HG03159 (cell line): Measurements from ENCODE around the gene CARD10.
"Not testable (repeated sequence)": the region's sequence is repeated elsewhere in the genome, so short reads cannot be mapped to it uniquely, and the experiment has no call there.

Experiments
- ATAC-seq: cut with Tn5 transposase; IDR thresholded peaks from one replicate; pipeline ENCODE4 v1.9.1; 2021; ENCODE audit warnings: mild to moderate bottlenecking, moderate library complexity; ENCODE audit not compliant: unreplicated experiment

CARD10 gene

GRCh38 chr22:37555029-37555428 lies 35.8 kb upstream of the CARD10 start:
- no peak for ATAC-seq

DNA sequence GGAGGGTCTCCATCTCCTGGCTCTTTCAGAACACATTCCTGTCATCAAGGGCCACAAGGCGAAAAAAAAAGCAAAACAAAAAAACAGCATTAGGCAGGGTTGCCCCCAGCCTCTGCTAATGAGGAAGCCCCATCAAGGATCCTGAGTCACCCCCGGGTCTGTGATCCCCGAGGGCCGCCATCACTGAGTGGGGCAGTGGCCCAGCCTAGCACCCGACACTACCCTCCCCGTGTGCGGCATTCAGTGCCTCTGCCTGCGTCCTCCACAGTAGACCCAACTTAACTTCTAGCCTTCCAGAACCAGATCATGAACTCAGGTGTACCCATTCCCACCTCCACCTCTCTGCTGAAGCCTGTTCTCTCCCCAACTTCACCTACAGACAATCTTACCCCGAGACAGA lies 34.5 kb upstream of the CARD10 start:
- ATAC-seq = no peak

DNA sequence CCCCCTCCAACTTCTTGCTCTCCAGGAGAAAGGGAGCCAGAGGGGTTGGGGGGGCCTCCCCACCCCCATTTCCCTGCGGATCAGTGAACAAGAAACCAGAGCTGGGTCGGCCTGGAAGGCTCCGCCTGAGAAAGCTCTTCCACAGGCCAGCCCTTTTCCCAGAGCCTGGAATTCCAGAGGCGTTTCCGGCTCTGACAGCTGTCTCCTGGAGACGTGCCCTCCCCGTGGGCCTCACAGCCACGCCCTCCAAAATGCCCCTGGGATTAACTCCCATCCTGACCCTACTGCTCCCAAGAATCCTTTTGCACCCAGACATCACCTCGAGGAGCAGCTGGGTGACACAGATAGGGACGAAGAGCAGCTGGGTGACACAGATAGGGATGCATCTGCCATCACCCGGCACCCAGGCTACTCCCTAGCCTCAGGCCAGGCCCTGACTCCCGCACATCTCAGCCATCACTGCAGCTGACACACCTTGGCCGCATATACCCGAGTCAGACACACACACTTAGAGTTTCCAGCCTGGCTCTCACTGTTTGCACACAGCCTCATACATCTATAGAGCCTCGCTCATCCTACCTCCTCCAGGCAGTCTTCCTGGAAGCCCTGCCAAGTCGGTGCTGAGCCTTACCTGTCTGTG lies 33.4 kb upstream of the CARD10 start:
- no peak for ATAC-seq

- ATAC-seq = no peak
Observed at GRCh38 chr22:37551981-37552380, 32.8 kb upstream of the CARD10 start.

DNA sequence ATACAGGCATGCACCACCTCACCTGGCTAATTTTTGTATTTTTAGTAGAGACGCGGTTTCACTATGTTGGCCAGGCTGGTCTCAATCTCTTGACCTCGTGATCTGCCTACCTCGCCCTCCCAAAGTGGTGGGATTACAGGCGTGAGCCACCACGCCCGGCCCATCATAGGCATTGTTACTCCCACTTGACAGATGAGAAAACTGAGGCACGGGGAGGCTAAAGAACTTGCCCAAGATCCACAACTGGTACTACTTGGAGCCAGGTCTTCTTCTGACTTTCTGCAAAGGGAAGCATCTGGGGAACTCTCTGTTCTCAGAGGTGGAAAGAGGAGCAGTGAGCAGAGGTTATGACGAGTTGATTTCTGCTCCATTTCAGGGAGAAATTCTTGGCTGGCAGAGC lies 31.7 kb upstream of the CARD10 start:
- not testable (repeated sequence) for ATAC-seq

DNA sequence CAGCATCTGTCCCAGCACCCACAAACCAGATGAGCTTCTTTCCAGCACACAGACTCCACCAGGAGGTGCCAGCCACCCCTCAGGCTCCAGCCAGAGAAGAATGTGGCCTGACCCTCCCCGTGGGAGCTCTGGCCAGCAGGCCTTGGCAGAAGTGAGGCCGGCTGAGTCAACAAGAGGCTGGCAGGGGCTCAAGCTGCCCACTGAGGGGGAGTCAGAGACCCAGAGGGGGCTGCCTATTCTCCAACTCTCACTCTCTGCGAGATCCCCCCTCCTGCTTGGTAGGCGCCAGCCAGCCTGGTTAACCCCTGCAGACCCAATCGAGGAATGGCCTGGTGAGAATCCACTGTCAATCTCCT lies 30.5 kb upstream of the CARD10 start:
- ATAC-seq = no peak

- ATAC-seq = no peak
Observed at GRCh38 chr22:37547251-37547741, 28.1 kb upstream of the CARD10 start.

DNA sequence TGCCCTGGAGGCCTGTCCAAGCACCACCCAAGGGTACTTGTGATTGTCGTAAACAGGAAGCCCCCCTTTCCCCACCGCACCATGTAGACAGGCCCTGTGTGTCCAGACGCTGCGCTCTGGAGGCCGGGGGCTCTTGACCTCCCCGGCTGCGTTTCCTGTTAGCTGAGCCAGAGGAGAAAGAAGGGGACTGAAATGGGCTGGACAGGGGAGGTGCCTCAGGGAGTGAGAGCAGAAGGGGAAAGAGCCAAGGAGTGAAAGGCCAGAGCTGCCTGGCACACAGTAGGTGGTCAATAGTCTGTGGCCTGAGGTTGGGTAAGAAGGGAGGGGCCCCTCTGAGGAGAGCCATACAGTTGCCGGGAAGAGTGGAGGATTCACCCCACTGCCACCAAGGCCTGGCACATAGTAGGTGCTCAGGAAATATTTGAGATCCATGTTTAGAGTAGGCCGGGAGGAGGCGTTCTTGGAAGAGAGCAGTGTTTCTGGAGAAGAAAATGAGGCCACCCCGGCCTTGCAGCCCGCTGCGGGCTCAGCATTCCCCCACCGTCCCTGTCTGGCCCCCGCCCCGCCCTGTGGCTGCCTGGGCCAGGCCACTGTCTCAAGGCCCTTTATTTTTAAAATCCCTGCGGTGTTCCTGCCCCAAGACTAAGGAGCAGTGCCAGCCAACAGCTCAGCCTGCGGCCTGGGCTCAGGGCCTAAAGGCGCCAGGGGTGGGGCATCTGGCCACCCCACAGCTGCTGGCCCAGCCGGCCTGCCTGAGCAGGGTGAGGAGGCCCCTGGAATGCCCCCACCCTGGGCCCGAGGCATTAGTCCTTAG lies 27.4 kb upstream of the CARD10 start:
- ATAC-seq = no peak

- no peak for ATAC-seq
Observed at GRCh38 chr22:37545703-37546436, 26.7 kb upstream of the CARD10 start.

GRCh38 chr22:37544955-37545702 lies 25.9 kb upstream of the CARD10 start:
- no peak for ATAC-seq

- ATAC-seq = no peak
Observed at GRCh38 chr22:37542959-37543358, 23.7 kb upstream of the CARD10 start.

DNA sequence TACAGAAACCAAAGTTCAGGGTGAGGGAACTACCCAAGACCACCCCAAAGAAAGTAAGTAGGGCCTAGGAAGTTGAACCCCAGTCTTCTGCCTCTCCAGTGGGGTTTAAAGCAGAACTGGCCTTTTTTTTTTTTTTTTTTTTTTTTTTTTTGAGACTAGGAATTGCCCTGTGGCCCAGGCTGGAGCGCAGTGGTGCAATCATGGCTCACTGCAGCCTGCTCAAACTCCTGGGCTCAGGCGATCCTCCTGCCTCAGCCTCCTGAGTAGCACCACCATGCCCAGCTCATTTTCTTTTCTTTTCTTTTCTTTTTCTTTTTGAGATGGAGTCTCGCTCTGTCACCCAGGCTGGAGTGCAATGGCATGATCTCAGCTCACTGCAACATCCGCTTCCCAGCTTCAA lies 23.2 kb upstream of the CARD10 start:
- not testable (repeated sequence) for ATAC-seq

GRCh38 chr22:37539790-37540189 lies 20.6 kb upstream of the CARD10 start:
- not testable (repeated sequence) for ATAC-seq

DNA sequence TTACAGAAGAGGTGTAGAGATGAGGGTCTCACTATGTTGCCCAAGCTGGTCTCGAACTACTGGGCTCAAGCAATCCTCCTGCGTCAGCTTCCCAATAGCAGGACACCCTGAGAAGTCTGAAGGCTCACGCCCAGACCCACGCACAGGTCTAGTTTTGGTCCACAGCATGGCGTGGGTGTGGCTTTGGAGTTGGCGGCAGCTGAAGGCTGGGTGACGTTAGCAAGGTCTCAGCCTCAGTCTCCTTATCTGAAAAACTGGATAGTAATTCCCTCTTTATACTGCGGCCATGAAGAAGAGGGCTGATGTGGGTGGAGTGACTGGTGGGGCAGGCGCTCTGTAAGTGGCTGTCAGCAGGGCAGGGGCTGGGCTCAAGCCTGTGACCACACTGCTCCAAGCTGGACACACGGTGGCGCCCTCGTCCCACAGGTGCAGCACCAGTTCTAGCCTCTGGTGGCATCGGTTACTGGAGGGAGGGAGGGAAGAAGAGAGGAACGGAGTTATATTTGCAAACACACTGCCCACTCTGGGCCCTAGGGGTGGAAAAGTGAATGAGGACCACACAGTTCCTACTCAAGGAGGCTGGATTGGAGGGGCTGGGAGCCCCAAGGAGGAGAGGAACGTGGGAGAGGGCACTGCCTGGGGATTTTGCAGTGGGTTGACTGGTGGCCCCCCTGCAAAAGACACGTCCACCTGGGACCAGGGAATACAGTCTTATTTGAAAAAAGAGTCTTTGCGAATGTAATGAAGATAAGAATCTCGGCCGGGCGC lies 19.6 kb upstream of the CARD10 start:
- peak; percentile 89 for ATAC-seq

GRCh38 chr22:37535159-37535558 lies 15.9 kb upstream of the CARD10 start:
- ATAC-seq = no peak

GRCh38 chr22:37534445-37534844 lies 15.2 kb upstream of the CARD10 start:
- no peak for ATAC-seq

DNA sequence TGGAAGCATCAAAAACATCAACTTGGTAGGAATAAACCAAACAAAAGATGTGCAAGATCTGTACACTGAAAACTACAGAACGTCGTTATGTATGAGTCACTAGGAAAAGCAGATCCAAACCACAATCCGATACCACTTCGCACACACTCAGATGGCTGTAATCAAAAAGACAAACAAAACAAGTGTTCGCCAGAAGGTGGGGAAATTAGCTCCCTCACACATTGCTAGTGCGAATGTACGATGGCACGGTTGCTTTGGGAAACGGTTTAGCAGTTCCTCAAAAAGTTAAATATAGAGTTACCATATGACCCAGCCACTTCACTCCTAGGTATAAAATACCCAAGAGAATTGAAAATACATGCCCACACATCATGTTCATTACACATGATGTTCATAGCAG lies 14.8 kb upstream of the CARD10 start:
- ATAC-seq = no peak

DNA sequence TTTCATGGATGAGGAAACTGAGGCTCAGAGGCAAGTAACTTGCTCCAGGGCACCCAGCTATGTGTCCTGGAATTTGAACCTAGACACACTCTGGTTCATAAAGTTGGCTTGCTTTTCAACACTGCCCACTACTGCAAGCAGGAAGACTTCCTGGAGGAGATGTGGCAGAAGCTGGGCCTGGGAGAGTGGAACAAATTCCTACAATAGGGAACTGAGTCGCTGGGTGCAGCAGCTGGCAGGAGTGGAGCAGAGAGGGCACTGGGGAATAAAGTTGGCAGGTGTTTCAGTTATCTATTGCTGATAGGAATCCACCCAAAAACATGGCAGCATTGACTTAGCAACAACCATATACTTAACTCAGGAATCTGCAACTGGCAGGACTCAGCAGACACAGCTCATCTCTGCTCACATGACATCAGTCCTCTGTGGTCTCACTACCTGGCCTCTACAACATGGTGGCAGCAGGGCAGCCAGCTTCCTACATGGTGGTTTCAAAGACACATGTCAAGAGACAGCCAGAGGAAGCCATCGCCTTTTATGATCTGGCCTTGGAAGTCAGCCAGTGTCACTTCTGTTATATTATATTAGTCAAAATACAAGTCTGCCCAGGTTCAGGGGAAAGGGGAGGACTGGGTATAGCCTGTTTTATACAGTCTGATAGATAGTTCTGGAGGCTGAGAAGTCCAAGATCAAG lies 10.6 kb upstream of the CARD10 start:
- no peak for ATAC-seq

- ATAC-seq = not testable (repeated sequence)
Observed at GRCh38 chr22:37527952-37528351, 8.7 kb upstream of the CARD10 start.
